HUDEP-2 (cell line): ENCODE measurements around the gene GOLGA6A.

Experiments
- DNase-seq, 76 experiments: peaks; one replicate each; lab custom pipeline; 2025; ENCODE audit not compliant: unreplicated experiment in 76 of 76; lab: John Stamatoyannopoulos, UW

The GOLGA6A gene

DNA sequence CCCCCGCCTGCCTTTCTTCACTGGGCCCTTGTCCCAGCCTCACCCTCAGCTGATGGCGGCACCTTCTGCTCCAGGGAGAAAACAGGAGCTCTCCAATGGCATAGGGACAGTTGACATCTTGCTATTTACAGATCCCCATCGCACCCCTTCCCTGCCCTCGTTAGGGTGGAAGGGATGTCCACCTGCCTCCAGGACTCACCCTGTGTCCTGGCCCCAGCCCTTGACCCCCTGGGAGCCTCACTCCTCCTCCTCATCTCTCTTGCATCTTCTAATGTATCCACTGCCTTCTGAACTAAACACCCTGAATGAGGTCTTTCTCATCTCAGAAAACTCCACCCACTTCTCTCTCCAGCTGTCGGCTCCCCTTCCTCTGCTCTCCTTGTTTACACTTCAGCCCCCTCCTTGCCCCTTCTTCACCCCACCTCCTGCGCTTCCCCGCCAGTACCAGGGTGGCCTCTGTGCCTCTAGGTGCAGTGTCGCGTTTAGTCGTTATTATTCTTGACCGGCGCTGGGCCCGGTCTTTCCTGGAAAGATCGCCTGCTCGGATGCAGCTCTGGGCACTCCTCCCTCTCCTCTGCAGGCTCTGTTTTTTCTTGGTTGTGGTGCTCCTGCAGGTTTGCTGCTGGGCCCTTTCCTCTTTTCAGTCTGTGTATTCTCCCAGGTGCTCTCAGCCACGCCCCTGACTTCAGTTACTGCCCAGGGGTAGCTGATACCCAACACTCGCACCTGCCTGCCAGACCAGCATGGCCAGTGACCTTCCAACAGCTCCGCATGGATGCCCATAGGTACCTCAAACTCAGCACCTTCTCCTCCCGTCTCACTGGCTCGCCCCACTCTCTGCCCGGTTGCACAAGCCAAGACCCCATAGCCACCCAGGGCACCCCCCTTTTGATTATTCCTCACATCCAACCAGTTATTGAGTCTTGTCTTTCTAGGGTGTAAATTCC is 44.9 kb downstream of the GOLGA6A start:
- DNase-seq, result no peak

DNA sequence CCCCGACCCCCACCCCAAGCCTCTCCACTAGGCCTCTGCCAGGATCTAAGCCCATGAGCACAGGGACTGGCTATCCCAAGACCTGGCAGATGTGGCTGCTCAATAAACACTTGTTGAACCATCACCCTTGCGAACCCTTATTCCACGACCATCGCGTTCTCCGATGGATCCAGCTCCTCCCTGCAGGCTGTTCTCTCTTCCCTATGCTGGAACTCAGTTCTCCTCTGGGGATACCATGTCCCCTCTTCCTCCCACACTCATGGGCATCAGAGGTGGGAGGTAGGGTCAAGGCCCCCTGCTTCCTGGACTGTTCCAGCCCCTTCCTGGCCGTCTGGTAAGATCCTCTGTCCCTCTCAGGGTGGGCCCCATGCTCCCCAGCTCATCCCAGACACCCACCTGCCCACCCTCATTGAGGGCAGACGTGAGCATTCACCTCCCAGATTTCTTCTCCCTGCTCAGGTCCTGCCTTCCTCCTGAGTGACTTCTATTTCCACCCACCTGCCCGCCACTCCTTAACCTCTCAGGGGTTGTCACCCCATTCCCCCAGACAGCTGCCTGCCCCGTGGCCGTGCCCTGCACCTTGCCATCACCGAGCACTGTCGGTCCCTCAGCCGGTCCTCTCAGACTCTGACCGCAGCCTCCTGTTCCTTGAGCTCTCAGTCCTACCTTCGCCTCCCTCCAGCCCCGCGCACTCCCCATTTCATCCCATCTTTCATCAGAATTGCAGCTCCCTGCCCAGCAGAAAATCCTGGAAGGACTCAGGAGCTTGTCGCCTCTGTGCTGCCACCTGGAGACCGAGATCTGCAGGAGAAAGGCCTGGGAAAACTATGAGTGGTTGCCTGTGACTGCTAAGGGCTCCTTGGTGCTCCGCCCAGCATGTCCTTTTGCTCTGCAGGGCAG is 45.8 kb downstream of the GOLGA6A start:
- DNase-seq, result peak in 9 of 76 experiments; percentile 1 to 25 (median 12)

DNA sequence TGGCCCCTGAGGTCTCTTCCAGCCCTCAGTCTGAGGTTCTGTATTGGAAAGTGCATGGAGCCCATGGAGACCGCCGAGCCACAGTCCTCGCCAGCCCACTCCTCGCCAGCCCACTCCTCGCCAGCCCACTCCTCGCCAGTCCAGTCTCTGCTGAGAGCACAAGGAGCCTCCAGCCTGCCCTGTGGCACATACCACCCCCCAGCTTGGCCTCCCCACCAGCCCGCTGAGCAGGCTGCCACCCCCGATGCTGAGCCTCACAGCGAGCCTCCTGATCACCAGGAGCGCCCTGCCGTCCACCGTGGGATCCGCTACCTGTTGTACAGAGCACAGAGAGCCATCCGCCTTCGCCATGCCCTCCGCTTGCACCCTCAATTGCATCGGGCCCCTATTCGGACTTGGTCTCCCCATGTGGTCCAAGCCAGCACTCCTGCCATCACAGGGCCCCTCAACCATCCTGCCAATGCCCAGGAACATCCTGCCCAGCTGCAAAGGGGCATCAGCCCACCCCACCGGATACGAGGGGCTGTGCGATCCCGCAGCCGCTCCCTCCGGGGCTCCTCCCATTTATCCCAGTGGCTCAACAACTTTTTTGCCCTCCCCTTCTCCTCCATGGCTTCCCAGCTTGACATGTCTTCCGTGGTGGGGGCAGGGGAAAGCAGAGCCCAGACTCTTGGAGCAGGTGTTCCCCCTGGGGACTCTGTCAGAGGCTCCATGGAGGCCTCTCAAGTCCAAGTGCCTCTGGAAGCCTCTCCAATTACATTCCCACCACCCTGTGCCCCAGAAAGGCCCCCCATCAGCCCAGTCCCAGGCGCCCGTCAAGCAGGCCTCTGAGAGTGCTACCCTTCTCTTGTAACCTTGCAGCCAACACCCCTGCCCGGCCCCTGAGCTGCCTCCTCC is 47.0 kb downstream of the GOLGA6A start:
- no peak for DNase-seq

DNA sequence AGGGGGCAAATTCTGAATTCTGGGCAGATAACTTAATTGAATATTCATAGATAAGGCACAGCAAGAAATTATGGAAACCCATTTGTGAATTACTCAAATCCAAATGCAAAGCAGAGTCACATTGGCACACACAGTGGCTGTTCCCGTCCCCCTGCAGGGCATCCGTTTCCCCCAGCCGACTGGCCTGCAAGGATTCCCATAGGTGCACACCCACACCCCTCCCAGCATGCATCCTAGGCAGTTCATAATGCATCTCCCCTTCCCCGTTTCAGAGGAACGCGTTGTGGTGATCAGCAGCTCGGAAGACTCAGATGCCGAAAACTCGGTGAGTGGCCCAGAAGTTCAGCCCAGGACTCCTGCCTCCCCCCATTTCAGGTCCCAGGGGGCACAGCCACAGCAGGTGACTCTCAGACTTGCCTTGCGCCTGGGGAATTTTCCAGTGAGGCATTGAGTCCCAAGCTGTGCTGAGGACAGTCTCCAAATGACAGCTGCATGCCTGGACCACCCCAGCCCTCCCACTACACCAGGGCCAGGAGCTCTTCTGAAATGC is 48.1 kb downstream of the GOLGA6A start:
- no peak for DNase-seq

DNA sequence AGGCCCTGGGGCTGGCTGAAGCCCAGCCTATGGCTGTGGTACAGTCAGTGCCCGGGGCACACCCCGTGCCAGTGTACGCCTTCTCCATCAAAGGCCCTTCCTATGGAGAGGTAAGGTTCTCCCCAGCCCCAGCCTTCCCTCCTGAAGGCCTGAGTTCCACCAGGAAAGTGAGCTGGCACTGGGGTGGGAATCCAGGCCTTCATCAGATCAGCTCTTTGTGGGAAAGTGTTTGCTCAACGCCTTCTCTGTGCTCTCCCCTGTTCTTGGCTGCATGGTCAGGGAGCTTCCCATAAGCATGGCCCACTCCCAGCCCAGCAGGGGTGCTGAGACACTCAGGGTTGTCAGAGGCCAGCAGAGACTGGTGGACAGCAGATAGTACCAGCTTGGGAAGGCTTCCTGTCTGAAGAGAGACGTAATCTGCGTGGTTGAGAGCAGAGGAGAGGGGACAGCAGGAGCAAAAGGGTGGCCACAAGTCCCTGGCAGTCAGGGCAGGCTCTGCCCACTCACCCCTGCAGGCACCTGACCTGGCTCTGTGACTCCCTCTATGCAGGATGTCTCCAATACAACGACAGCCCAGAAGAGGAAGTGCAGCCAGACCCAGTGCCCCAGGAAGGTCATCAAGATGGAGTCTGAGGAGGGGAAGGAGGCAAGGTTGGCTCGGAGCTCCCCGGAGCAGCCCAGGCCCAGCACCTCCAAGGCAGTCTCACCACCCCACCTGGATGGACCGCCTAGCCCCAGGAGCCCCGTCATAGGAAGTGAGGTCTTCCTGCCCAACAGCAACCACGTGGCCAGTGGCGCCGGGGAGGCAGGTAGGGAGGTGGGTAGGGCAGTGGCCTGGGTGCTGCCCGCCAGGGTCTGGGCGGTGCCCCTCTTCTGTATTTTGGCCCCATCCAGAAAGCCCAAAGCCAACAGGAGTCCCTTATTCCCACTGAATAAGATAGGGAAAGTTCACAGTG is 49.5 kb downstream of the GOLGA6A start:
- DNase-seq, result peak in 3 of 76 experiments; percentile 10 to 23 (median 11)

DNA sequence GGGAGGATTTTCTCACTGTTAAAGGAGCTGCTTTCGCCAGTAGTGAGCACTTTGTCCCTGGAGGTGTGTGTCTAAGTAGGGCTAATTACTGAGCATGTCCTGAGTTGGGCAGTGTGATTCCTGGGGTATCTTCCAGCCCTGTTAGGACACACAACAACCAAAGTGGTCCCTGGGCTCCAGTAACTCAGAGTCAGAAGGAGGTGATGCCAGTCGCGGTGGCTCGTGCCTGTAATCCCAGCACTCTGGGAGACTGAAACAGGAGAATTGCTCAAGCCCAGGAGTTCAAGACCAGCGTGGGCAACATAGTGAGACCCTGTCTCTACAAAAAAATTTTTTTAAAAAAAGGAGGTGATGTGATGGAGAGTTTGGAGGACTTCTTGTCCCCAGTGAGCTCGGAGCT is 50.3 kb downstream of the GOLGA6A start:
- no peak for DNase-seq

DNA sequence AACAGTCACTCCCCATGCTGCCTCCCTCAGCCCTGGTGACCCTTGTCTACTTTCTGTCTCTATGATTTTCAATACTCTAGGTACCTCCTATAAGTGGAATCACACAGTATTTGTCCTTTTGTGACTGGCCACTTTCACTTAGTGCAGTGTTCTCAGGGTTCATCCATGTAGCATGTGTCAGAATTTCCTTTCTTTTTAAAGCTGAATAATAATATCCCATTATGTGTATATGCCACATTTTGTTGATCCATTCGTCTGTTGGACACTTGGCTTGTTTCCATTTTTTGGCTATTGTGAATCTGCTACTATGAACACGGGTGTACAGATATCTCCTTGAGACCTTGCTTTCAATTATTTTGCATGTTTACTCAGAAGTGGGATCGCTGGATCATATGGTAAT is 53.7 kb downstream of the GOLGA6A start:
- DNase-seq, result no peak

DNA sequence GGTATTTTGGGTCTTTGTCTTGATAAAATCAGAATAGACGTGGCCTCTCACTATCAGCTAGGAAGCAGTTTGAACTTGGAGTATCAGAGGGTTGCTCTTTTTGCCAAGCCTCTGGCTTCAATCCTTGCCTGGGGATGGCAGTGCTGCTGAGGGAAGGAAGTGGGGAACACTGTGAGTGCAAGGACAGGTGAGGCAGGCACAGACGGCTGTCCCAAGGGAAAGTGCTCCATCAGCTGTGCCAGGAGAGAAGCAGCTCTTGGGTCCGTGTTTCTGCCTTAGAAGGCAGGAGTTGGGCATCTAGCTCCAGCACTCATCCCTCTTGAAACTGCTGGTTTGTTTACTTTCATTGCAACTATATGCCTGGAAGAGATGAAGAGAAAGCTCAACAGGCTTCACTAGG is 54.7 kb downstream of the GOLGA6A start:
- DNase-seq, result no peak

GRCh38 chr15:74025436-74025835 is 56.9 kb downstream of the GOLGA6A start:
- DNase-seq, result no peak

GRCh38 chr15:74024687-74025086 is 57.7 kb downstream of the GOLGA6A start:
- no peak for DNase-seq

DNA sequence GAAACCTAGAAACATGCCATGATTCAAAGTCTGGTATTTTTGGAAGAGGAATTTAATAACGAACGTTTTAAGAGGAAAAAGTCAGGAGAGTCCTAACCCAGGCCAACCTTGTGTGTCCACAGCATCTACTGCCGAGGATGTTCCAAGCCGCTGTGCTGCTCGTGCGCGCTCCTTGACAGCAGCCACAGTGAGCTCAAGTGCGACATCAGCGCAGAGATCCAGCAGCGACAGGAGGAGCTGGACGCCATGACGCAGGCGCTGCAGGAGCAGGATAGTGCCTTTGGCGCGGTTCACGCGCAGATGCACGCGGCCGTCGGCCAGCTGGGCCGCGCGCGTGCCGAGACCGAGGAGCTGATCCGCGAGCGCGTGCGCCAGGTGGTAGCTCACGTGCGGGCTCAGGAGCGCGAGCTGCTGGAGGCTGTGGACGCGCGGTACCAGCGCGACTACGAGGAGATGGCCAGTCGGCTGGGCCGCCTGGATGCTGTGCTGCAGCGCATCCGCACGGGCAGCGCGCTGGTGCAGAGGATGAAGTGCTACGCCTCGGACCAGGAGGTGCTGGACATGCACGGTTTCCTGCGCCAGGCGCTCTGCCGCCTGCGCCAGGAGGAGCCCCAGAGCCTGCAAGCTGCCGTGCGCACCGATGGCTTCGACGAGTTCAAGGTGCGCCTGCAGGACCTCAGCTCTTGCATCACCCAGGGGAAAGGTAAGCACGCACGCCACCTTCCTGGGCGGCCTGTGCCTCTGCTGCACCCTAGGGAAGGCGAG is 59.5 kb downstream of the GOLGA6A start:
- no peak for DNase-seq
